ENCODE data around the gene ANAPC4.
A peak's percentile ranks its signal among the peaks of the same experiment; 100 is the strongest.

Gene ANAPC4

DNA sequence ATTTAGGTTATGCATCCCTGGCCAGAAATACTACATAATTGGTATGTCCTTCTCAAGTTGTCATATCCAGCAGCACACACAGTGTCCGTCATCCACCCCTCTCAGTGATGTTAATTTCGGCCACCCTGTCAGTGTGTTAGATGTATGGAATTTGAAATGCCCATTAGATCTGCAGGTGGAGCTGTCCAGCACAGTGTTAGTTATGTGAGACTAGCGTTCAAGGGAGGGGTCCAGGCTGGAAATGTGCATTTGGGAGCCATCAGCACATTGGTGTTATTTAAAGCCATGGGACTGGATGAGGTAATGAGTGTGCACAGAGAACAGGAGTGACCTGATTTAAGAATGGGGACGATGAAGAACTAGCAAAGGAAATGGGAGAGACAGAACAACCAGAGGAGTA lies 22.4 kb downstream of the ANAPC4 start:
- H3K36me3 ChIP-seq (ENCODE audit: control insufficient read depth in 2 of 2, insufficient read depth in 1 of 2, low read length in 2 of 2), result peaks cover 3 to 81% of the 10 kb centered on the region in 2 experiments; a peak in 2 of 3 replicates
- H3K4me3 ChIP-seq (ENCODE audit: low read depth, low read length), result no peak overlapping the region
- POLR2A ChIA-PET, result no interaction called here
- TF ChIP-seq, protein P1, sequence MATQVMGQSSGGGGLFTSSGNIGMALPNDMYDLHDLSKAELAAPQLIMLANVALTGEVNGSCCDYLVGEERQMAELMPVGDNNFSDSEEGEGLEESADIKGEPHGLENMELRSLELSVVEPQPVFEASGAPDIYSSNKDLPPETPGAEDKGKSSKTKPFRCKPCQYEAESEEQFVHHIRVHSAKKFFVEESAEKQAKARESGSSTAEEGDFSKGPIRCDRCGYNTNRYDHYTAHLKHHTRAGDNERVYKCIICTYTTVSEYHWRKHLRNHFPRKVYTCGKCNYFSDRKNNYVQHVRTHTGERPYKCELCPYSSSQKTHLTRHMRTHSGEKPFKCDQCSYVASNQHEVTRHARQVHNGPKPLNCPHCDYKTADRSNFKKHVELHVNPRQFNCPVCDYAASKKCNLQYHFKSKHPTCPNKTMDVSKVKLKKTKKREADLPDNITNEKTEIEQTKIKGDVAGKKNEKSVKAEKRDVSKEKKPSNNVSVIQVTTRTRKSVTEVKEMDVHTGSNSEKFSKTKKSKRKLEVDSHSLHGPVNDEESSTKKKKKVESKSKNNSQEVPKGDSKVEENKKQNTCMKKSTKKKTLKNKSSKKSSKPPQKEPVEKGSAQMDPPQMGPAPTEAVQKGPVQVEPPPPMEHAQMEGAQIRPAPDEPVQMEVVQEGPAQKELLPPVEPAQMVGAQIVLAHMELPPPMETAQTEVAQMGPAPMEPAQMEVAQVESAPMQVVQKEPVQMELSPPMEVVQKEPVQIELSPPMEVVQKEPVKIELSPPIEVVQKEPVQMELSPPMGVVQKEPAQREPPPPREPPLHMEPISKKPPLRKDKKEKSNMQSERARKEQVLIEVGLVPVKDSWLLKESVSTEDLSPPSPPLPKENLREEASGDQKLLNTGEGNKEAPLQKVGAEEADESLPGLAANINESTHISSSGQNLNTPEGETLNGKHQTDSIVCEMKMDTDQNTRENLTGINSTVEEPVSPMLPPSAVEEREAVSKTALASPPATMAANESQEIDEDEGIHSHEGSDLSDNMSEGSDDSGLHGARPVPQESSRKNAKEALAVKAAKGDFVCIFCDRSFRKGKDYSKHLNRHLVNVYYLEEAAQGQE (tag by site-specific recombination; IDR thresholded peaks at IDR 0.05), result peak; percentile 87
- no peak for TF ChIP-seq ZBTB7A (tag by site-specific recombination; IDR thresholded peaks at IDR 0.05; ENCODE audit: low read depth)
- CTCF ChIA-PET, result interaction anchor here (1.0 kb wide), 1 partner anchor 912 kb away, joined by 3 read pairs; no protein-coding TSS in a partner anchor
- H3K27ac ChIP-seq (ENCODE audit: extremely low read depth, low read depth, low read length), result no peak overlapping the region
- H3K4me1 ChIP-seq (ENCODE audit: control insufficient read depth, insufficient read depth, low read length), result no peaks in the 10 kb centered on the region
- H3K9me3 ChIP-seq (ENCODE audit: control insufficient read depth, insufficient read depth, low read depth, low read length), result no peaks in the 10 kb centered on the region

DNA sequence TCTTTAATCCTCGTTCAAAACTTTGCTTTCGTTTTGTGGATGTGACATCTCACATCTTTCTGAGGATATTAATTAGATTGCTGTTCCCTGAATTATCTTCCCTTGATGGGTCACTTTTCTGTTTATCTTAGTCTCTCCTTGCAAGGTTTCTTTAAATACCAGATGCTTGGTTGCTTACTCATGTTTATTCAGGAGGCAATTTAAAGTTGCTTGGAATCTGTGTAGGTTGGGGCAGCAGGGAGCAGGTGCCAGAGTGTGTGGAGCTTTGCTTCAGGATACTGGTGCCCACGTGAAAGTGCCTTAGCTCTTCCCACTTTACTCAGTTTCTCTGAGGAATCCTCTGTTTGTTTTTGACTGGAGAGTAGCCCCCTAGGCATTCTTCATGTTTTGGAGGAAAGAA lies 24.0 kb downstream of the ANAPC4 start:
- Histone ChIP-seq H3K27ac (ENCODE audit: extremely low read depth, low read depth, low read length) (no peak overlapping the region), H3K4me1 (ENCODE audit: control insufficient read depth, insufficient read depth, low read length) (no peaks in the 10 kb centered on the region), H3K9me3 (ENCODE audit: control insufficient read depth, insufficient read depth, low read depth, low read length) (no peaks in the 10 kb centered on the region), H3K4me3 (ENCODE audit: low read depth, low read length) (no peak overlapping the region), H3K36me3 (ENCODE audit: control insufficient read depth in 2 of 2, insufficient read depth in 1 of 2, low read length in 2 of 2) (peaks cover 0 to 81% of the 10 kb centered on the region in 2 experiments; a peak in 1 of 3 replicates)
- CTCF ChIA-PET, result no interaction called here
- POLR2A ChIA-PET, result no interaction called here
- TF ChIP-seq KLF8 (tag by site-specific recombination; IDR thresholded peaks at IDR 0.05) (no peak), RBAK (tag by site-specific recombination; IDR thresholded peaks at IDR 0.05) (no peak), PRDM10 (tag by site-specific recombination; IDR thresholded peaks at IDR 0.05) (no peak), ZNF521 (tag by site-specific recombination; IDR thresholded peaks at IDR 0.05) (no peak), ZBTB8A (tag by site-specific recombination; IDR thresholded peaks at IDR 0.05) (no peak), ZNF548 (tag by site-specific recombination; IDR thresholded peaks at IDR 0.05) (no peak), ZNF449 (tag by site-specific recombination; IDR thresholded peaks at IDR 0.05) (no peak), ZNF518A (tag by site-specific recombination; conservative IDR thresholded peaks at IDR 0.05; ENCODE audit: low read depth) (no peak), ZFP41 (tag by site-specific recombination; IDR thresholded peaks at IDR 0.05; ENCODE audit: borderline replicate concordance) (no peak), ZNF623 (tag by site-specific recombination; IDR thresholded peaks at IDR 0.05) (no peak), ZNF658 (tag by site-specific recombination; IDR thresholded peaks at IDR 0.05) (no peak), GLIS2 (tag by site-specific recombination; IDR thresholded peaks at IDR 0.05) (no peak), ZNF311 (tag by site-specific recombination; IDR thresholded peaks at IDR 0.05; ENCODE audit: borderline replicate concordance) (no peak), PBX3 (CRISPR knock-in tag; IDR thresholded peaks at IDR 0.05) (no peak), ZNF23 (tag by site-specific recombination; IDR thresholded peaks at IDR 0.05; ENCODE audit: borderline replicate concordance) (no peak), MYNN (tag by site-specific recombination; IDR thresholded peaks at IDR 0.05; ENCODE audit: borderline replicate concordance) (no peak), KLF1 (tag by site-specific recombination; IDR thresholded peaks at IDR 0.05) (no peak)
